ENCODE measurements around the gene ZSWIM3.

- TF ChIP-seq CTCF (conservative IDR thresholded peaks at IDR 0.05; ENCODE audit: low read depth, low read length) (no peak), EZH2phosphoT487 (IDR thresholded peaks at IDR 0.05; ENCODE audit: borderline replicate concordance, low read length) (no peak)
These were observed 43.9 kb upstream of the ZSWIM3 start for GRCh38 chr20:45813489-45813888.
